ENCODE results near the gene PPM1A. TPM values are rescaled to one million over a fixed set of nuclear protein-coding genes. Genes with fewer than 3 reads are reported as not detected.

PPM1A gene
- total and polyA plus RNA-seq, 2 experiments from 2014 or later: 29.8 to 34.1 TPM

DNA sequence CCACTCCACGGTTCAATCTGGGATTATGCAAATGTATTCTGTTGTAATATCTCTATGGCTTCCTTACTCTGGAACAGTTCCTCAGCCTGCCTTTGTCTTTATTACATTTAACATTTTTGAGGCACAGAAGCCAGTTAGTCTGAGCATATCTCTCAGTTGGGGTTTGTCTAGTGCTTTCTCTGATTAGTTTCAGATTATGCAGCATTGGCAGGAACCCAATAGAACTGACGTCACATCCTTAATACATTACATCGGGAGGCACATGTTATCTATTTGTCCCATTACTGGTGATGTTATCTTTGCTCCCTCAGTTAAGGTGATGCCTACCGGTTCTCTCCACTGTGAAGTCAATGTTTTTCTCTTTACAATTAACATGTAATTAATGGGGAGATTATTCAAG is 62.4 kb downstream of the PPM1A start (continued):
- no peak for TF ChIP-seq CREB1 (CRISPR knock-in tag; IDR thresholded peaks at IDR 0.05; ENCODE audit: low read depth)
- no peak for TF ChIP-seq EZH2 (IDR thresholded peaks at IDR 0.05; ENCODE audit: low read depth, unreplicated experiment)
- TF ChIP-seq, protein P1, sequence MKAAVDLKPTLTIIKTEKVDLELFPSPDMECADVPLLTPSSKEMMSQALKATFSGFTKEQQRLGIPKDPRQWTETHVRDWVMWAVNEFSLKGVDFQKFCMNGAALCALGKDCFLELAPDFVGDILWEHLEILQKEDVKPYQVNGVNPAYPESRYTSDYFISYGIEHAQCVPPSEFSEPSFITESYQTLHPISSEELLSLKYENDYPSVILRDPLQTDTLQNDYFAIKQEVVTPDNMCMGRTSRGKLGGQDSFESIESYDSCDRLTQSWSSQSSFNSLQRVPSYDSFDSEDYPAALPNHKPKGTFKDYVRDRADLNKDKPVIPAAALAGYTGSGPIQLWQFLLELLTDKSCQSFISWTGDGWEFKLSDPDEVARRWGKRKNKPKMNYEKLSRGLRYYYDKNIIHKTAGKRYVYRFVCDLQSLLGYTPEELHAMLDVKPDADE (IDR thresholded peaks at IDR 0.05): no peak

DNA sequence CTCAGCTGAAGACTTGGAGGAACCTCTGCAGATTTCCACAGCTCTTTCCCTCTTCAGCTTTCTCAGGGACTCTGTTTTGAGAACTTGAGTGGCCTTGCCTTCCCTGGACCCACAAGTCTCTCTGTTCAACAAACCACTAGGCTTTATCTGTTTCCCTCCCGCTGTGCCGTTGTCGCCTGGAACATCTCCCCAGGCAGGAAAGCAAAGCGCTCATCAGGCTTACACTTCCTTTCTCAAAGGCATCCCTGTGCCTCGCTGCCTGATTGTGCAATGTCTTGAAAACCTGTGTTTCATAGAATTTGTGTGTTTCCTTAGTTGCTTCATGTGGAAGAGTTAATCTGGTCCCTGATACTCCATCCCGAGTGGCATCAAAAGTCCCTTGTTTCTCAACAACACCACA is 64.1 kb downstream of the PPM1A start:
- Histone ChIP-seq H3K4me1 (ENCODE audit: insufficient read depth) (peaks cover 31% of the 10 kb centered on the region), H2AFZ (0 out of 2 replicates have a peak overlapping the region, but pooled peaks have one; percentile 29), H3K36me3 (ENCODE audit: insufficient read depth) (no peaks in the 10 kb centered on the region), H3K79me2 (replicated peaks; ENCODE audit: insufficient read depth) (no peaks in the 10 kb centered on the region), H4K20me1 (replicated peaks; ENCODE audit: insufficient read depth) (no peaks in the 10 kb centered on the region), H3K4me3 (no peak overlapping the region), H3F3A (replicated peaks; ENCODE audit: low read depth) (peaks cover 1% of the 10 kb centered on the region; the same call in 1 of the 2 replicates), H3K4me2 (no peak overlapping the region), H3K27me3 (ENCODE audit: insufficient read depth) (no peaks in the 10 kb centered on the region), H3K9me2 (ENCODE audit: insufficient read depth) (peaks cover 10% of the 10 kb centered on the region; the same call in 1 of the 2 replicates), H3K27ac (ENCODE audit: low read depth) (no peak overlapping the region)
- Mint-ChIP-seq H3K27me3 (ENCODE audit: insufficient read depth, low read depth, poor library complexity) (peaks cover 8% of the 10 kb centered on the region), H3K27ac (no peak overlapping the region), H3K36me3 (ENCODE audit: low read depth) (no peaks in the 10 kb centered on the region; the same call in 1 of the 3 replicates), H3K4me1 (peaks cover 55% of the 10 kb centered on the region), H3K4me3 (no peak overlapping the region), H3K9me3 (no peaks in the 10 kb centered on the region)
- no peak for DNase-seq (ENCODE audit: low spot score)
- ATAC-seq: no peak
- TF ChIP-seq STAT1 (IDR thresholded peaks at IDR 0.05; ENCODE audit: unreplicated experiment) (no peak), EZH2phosphoT487 (IDR thresholded peaks at IDR 0.05; ENCODE audit: unreplicated experiment) (no peak), JUNB (IDR thresholded peaks at IDR 0.05; ENCODE audit: unreplicated experiment) (no peak), CREB1 (CRISPR knock-in tag; IDR thresholded peaks at IDR 0.05; ENCODE audit: low read depth) (no peak), ZNF114 (CRISPR knock-in tag; IDR thresholded peaks at IDR 0.05) (no peak), NANOG (IDR thresholded peaks at IDR 0.05; ENCODE audit: borderline replicate concordance) (no peak), ZNF331 (CRISPR knock-in tag; IDR thresholded peaks at IDR 0.05; ENCODE audit: low read depth) (no peak), EZH2 (IDR thresholded peaks at IDR 0.05; ENCODE audit: low read depth, unreplicated experiment) (no peak), POLR2AphosphoS5 (IDR thresholded peaks at IDR 0.05; ENCODE audit: low read depth) (no peak)
- TF ChIP-seq, protein P2, sequence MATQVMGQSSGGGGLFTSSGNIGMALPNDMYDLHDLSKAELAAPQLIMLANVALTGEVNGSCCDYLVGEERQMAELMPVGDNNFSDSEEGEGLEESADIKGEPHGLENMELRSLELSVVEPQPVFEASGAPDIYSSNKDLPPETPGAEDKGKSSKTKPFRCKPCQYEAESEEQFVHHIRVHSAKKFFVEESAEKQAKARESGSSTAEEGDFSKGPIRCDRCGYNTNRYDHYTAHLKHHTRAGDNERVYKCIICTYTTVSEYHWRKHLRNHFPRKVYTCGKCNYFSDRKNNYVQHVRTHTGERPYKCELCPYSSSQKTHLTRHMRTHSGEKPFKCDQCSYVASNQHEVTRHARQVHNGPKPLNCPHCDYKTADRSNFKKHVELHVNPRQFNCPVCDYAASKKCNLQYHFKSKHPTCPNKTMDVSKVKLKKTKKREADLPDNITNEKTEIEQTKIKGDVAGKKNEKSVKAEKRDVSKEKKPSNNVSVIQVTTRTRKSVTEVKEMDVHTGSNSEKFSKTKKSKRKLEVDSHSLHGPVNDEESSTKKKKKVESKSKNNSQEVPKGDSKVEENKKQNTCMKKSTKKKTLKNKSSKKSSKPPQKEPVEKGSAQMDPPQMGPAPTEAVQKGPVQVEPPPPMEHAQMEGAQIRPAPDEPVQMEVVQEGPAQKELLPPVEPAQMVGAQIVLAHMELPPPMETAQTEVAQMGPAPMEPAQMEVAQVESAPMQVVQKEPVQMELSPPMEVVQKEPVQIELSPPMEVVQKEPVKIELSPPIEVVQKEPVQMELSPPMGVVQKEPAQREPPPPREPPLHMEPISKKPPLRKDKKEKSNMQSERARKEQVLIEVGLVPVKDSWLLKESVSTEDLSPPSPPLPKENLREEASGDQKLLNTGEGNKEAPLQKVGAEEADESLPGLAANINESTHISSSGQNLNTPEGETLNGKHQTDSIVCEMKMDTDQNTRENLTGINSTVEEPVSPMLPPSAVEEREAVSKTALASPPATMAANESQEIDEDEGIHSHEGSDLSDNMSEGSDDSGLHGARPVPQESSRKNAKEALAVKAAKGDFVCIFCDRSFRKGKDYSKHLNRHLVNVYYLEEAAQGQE (IDR thresholded peaks at IDR 0.05; ENCODE audit: unreplicated experiment): no peak
- TF ChIP-seq, protein P1 (IDR thresholded peaks at IDR 0.05): no peak
- TF ChIP-seq, protein P3, sequence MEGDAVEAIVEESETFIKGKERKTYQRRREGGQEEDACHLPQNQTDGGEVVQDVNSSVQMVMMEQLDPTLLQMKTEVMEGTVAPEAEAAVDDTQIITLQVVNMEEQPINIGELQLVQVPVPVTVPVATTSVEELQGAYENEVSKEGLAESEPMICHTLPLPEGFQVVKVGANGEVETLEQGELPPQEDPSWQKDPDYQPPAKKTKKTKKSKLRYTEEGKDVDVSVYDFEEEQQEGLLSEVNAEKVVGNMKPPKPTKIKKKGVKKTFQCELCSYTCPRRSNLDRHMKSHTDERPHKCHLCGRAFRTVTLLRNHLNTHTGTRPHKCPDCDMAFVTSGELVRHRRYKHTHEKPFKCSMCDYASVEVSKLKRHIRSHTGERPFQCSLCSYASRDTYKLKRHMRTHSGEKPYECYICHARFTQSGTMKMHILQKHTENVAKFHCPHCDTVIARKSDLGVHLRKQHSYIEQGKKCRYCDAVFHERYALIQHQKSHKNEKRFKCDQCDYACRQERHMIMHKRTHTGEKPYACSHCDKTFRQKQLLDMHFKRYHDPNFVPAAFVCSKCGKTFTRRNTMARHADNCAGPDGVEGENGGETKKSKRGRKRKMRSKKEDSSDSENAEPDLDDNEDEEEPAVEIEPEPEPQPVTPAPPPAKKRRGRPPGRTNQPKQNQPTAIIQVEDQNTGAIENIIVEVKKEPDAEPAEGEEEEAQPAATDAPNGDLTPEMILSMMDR (conservative IDR thresholded peaks at IDR 0.05; ENCODE audit: low read depth in 2 of 2): no peak

All from GM23338 (cell line).